Trophoblast cell (in vitro differentiated cells and primary cell): ENCODE measurements around the gene LRRN3.
A peak's percentile ranks its signal among the peaks of the same experiment; 100 is the strongest.

ENCODE experiments used
- DNase-seq, 2 donors: peaks; one replicate each; pipeline ENCODE4 v3.0.0-alpha.2; 2016
- H2AFZ ChIP-seq: 2 replicates; pipeline ENCODE4 v1.6.1; 2013; ENCODE audit warnings: low read length, moderate library complexity, mild to moderate bottlenecking; ENCODE audit not compliant: insufficient read depth, poor library complexity
- H2AK5ac ChIP-seq: 2 replicates; pipeline ENCODE4 v1.6.1; 2013; ENCODE audit warnings: mild to moderate bottlenecking, low read length
- H2BK120ac ChIP-seq: 2 replicates; pipeline ENCODE4 v1.6.1; 2013; ENCODE audit warnings: low read length, mild to moderate bottlenecking, moderate library complexity; ENCODE audit not compliant: insufficient read depth, poor library complexity
- H2BK12ac ChIP-seq: 2 replicates; pipeline ENCODE4 v1.6.1; 2013; ENCODE audit warnings: mild to moderate bottlenecking, low read length, moderate library complexity
- H2BK5ac ChIP-seq: 2 replicates; pipeline ENCODE4 v1.6.1; 2013; ENCODE audit warnings: low read length, low read depth, moderate library complexity, mild to moderate bottlenecking; ENCODE audit not compliant: poor library complexity
- H3K14ac ChIP-seq: 2 replicates; pipeline ENCODE4 v1.6.1; 2013; ENCODE audit warnings: mild to moderate bottlenecking, low read length
- H3K18ac ChIP-seq: 2 replicates; pipeline ENCODE4 v1.6.1; 2013; ENCODE audit warnings: mild to moderate bottlenecking, low read length
- H3K23ac ChIP-seq: 2 replicates; pipeline ENCODE4 v1.6.1; 2013; ENCODE audit warnings: low read length
- H3K27ac ChIP-seq: 2 replicates; pipeline ENCODE4 v1.5.1; 2013; ENCODE audit warnings: low read depth, mild to moderate bottlenecking, inconsistent platforms, low read length, moderate library complexity
- H3K27me3 ChIP-seq: 2 replicates; pipeline ENCODE4 v1.6.1; 2013; ENCODE audit warnings: inconsistent platforms, mild to moderate bottlenecking, low read length, moderate library complexity; ENCODE audit not compliant: insufficient read depth
- H3K36me3 ChIP-seq, 2 experiments: 1 replicate in 1 of 2; 2 replicates in 1 of 2; pipeline ENCODE4 v1.6.1; 2013; ENCODE audit warnings: low read length in 2 of 2, mild to moderate bottlenecking in 2 of 2, moderate library complexity in 1 of 2; ENCODE audit not compliant: insufficient read depth in 2 of 2, control insufficient read depth in 1 of 2
- H3K4ac ChIP-seq: 2 replicates; pipeline ENCODE4 v1.6.1; 2013; ENCODE audit warnings: low read depth, mild to moderate bottlenecking, low read length, moderate library complexity
- H3K4me1 ChIP-seq, 2 experiments: 1 replicate in 1 of 2; 2 replicates in 1 of 2; pipeline ENCODE4 v1.6.1; 2013; ENCODE audit warnings: low read length in 2 of 2, mild to moderate bottlenecking in 2 of 2, moderate library complexity in 1 of 2; ENCODE audit not compliant: insufficient read depth in 2 of 2, control insufficient read depth in 1 of 2
- H3K4me2 ChIP-seq: 2 replicates; pipeline ENCODE4 v1.6.1; 2013; ENCODE audit warnings: inconsistent platforms, mild to moderate bottlenecking, low read length, moderate library complexity
- H3K4me3 ChIP-seq: 2 replicates; pipeline ENCODE4 v1.5.1; 2013; ENCODE audit warnings: mild to moderate bottlenecking, low read depth, low read length, inconsistent platforms
- H3K79me1 ChIP-seq: one replicate; pipeline ENCODE4 v1.6.1; 2013; ENCODE audit warnings: low read length
- H3K79me2 ChIP-seq: 2 replicates; pipeline ENCODE4 v1.6.1; 2013; ENCODE audit warnings: low read length, mild to moderate bottlenecking; ENCODE audit not compliant: control insufficient read depth, insufficient read depth, poor library complexity
- H3K9ac ChIP-seq: 2 replicates; pipeline ENCODE4 v1.6.1; 2013; ENCODE audit warnings: mild to moderate bottlenecking, low read length
- H3K9me3 ChIP-seq: 2 replicates; pipeline ENCODE4 v1.6.1; 2013; ENCODE audit warnings: low read depth, mild to moderate bottlenecking, control low read depth, inconsistent platforms, low read length; ENCODE audit not compliant: insufficient read depth
- H4K12ac ChIP-seq: 2 replicates; pipeline ENCODE4 v1.6.1; 2013; ENCODE audit warnings: low read depth, mild to moderate bottlenecking, low read length, moderate library complexity
- H4K8ac ChIP-seq: 2 replicates; pipeline ENCODE4 v1.6.1; 2013; ENCODE audit warnings: low read depth, mild to moderate bottlenecking, low read length, moderate library complexity
- H4K91ac ChIP-seq: one replicate; pipeline ENCODE4 v1.6.1; 2013; ENCODE audit warnings: low read depth, mild to moderate bottlenecking, low read length, moderate library complexity
- WGBS: extraction: QIAGEN DNeasy Blood & Tissue Kit; methylation state at CpG from one replicate; pipeline ENCODE4 v1.1.7; 2013; ENCODE audit warnings: missing lambda C conversion rate; ENCODE audit not compliant: insufficient read length, insufficient coverage; ENCODE audit errors: extremely low coverage; 5-methylcytosine and 5-hydroxymethylcytosine counted together

LRRN3 gene

DNA sequence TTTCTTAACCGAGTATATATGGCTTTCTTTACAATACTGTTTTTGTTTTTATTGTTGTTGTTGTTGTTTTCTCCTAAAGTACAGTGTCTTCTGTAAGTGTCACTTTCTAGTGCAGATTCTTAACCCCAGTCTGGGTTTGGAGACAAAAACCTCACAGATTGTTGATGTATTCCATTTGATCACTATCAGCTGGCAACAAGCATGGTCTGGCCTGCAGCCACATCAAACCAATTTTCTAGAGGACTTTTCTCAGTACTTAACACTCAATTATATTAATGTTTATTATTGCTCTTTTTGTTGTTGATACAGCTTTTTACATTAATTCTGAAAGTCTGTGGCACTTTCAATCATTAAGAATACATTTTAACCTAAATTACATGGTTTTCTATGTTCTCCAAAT, 17.1 kb downstream of the LRRN3 start:
- WGBS = no CpG with 5 or more reads among the region's 1 CpG

DNA sequence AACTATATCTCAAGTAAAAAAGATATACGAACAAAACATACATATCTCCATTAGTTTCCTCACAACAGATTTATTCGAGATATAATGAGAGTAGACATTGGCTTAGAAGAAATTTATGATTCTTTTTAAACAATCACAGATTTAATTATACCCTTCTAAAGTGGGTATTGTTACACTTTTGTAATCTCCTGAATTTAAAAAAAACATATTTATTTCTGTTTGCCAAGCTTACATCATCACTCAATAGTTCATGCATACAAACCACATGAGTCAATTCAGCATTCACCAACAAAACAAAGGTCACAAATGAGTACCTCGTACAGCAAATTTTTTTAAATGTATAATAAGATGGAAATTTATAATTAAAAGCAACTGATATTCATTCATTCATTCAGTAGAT, 17.6 kb downstream of the LRRN3 start:
- no peak overlapping the region for H3K14ac ChIP-seq
- H2AK5ac ChIP-seq = no peak overlapping the region
- H2BK12ac ChIP-seq = no peak overlapping the region
- no peak overlapping the region for H3K4me2 ChIP-seq
- H3K36me3 ChIP-seq = no peaks in the 10 kb centered on the region
- no peak overlapping the region for H3K27ac ChIP-seq
- no peak overlapping the region for H3K18ac ChIP-seq
- no peak overlapping the region for H2AFZ ChIP-seq
- no peak overlapping the region for H4K8ac ChIP-seq
- no peaks in the 10 kb centered on the region for H3K79me1 ChIP-seq
- H3K4me1 ChIP-seq = no peaks in the 10 kb centered on the region
- H3K9ac ChIP-seq = no peak overlapping the region
- no peaks in the 10 kb centered on the region for H3K27me3 ChIP-seq
- H3K9me3 ChIP-seq = no peaks in the 10 kb centered on the region
- H3K23ac ChIP-seq = no peak overlapping the region
- H2BK5ac ChIP-seq = no peak overlapping the region
- no peak overlapping the region for H4K12ac ChIP-seq
- no peaks in the 10 kb centered on the region for H3K79me2 ChIP-seq
- H2BK120ac ChIP-seq = no peak overlapping the region
- H3K4me3 ChIP-seq = no peak overlapping the region
- no peak overlapping the region for H3K4ac ChIP-seq
- DNase-seq = no peak
- no peak overlapping the region for H4K91ac ChIP-seq
- WGBS = no CpG with 5 or more reads among the region's 3 CpGs

More for the DNA sequence above, 17.1 kb downstream of the LRRN3 start:
- H4K91ac ChIP-seq = no peak overlapping the region
- H2AK5ac ChIP-seq = no peak overlapping the region
- H3K4me3 ChIP-seq = no peak overlapping the region
- H3K36me3 ChIP-seq = no peaks in the 10 kb centered on the region
- no peak overlapping the region for H3K23ac ChIP-seq
- DNase-seq = no peak
- H3K27ac ChIP-seq = no peak overlapping the region
- H3K79me2 ChIP-seq = no peaks in the 10 kb centered on the region
- H3K14ac ChIP-seq = no peak overlapping the region
- H4K8ac ChIP-seq = no peak overlapping the region
- H4K12ac ChIP-seq = no peak overlapping the region
- H2BK120ac ChIP-seq = no peak overlapping the region
- H3K4ac ChIP-seq = no peak overlapping the region
- no peaks in the 10 kb centered on the region for H3K4me1 ChIP-seq
- no peak overlapping the region for H2AFZ ChIP-seq
- H3K4me2 ChIP-seq = no peak overlapping the region
- H3K27me3 ChIP-seq = no peaks in the 10 kb centered on the region
- no peaks in the 10 kb centered on the region for H3K9me3 ChIP-seq
- no peak overlapping the region for H3K9ac ChIP-seq
- no peak overlapping the region for H2BK5ac ChIP-seq
- no peak overlapping the region for H3K18ac ChIP-seq
- no peaks in the 10 kb centered on the region for H3K79me1 ChIP-seq
- no peak overlapping the region for H2BK12ac ChIP-seq

DNA sequence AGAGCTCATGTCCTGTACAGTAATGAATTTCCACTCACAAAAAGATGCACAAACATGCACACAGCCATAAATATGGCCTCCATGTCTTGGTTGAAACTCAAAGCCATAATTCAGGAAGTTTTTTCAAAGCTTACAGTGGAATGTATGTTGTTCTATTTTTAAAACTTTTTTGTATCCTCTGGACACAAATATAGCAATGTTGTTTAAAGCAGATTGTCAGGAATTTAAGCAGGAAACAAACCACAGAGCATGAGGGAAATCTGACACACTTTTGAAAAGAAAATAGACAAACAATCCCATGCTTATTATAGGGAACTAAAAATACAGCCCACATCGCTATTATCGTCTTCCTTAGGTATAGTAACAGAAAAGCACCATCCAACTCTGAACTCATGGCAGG, 21.5 kb downstream of the LRRN3 start:
- no CpG with 5 or more reads among the region's 2 CpGs for WGBS
- no peak overlapping the region for H3K4me2 ChIP-seq
- no peaks in the 10 kb centered on the region for H3K4me1 ChIP-seq
- H3K23ac ChIP-seq = no peak overlapping the region
- no peak overlapping the region for H2AK5ac ChIP-seq
- no peak overlapping the region for H3K18ac ChIP-seq
- no peak overlapping the region for H2AFZ ChIP-seq
- H3K4me3 ChIP-seq = no peak overlapping the region
- no peak overlapping the region for H2BK120ac ChIP-seq
- H2BK12ac ChIP-seq = no peak overlapping the region
- H4K12ac ChIP-seq = no peak overlapping the region
- H4K91ac ChIP-seq = no peak overlapping the region
- H3K9me3 ChIP-seq = no peaks in the 10 kb centered on the region
- no peak overlapping the region for H3K9ac ChIP-seq
- H2BK5ac ChIP-seq = no peak overlapping the region
- H4K8ac ChIP-seq = no peak overlapping the region
- no peak for DNase-seq
- H3K14ac ChIP-seq = no peak overlapping the region
- no peaks in the 10 kb centered on the region for H3K79me1 ChIP-seq
- no peaks in the 10 kb centered on the region for H3K36me3 ChIP-seq
- no peaks in the 10 kb centered on the region for H3K79me2 ChIP-seq
- no peak overlapping the region for H3K27ac ChIP-seq
- no peak overlapping the region for H3K4ac ChIP-seq
- no peaks in the 10 kb centered on the region for H3K27me3 ChIP-seq

DNA sequence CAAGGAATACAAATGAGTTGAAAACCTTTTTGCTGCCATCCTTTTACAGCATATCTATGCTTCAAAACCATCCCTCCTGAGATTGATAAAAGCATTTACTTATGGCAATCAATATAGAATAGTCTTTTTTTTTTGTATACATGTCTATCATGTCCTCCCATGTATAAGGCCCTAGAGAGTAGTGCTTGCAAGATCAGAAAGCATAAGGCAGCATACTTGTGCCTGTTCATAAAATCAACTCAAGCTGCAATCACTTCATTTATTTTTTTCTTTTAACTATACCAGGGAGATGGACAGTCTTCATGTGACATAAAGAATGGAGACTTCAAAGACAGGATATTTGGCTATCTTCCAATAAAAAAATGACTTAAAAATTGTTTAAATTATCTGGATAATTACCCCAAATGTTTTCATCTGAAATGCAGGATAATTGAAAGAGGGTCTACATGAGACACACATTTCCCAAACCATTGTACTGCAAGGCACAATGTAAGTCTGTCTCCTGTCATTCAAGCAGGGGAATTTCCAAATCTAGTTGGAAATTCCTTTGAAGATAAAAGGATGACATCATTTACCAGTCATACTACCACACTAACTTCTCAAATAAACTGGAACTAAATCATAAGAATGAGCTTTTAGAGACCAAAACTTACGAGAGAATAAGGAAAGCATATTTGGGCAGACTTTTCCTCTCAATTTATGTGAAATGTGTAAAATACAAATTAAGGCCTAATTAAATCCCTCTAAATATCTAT, 22.5 kb downstream of the LRRN3 start:
- Histone ChIP-seq H3K79me1 (no peaks in the 10 kb centered on the region), H3K4me2 (no peak overlapping the region), H3K9me3 (no peaks in the 10 kb centered on the region), H3K4me3 (no peak overlapping the region), H3K27ac (no peak overlapping the region), H4K8ac (no peak overlapping the region), H3K23ac (no peak overlapping the region), H4K12ac (no peak overlapping the region), H4K91ac (no peak overlapping the region), H2AFZ (no peak overlapping the region), H2AK5ac (no peak overlapping the region), H3K4me1 (no peaks in the 10 kb centered on the region), H3K9ac (no peak overlapping the region), H3K4ac (no peak overlapping the region), H3K27me3 (no peaks in the 10 kb centered on the region), H2BK12ac (no peak overlapping the region), H2BK120ac (no peak overlapping the region), H3K14ac (no peak overlapping the region), H2BK5ac (no peak overlapping the region), H3K36me3 (no peaks in the 10 kb centered on the region), H3K18ac (no peak overlapping the region), H3K79me2 (no peaks in the 10 kb centered on the region)
- peak in 1 of 2 donors; percentile 71 for DNase-seq
- WGBS = no CpG with 5 or more reads among the region's 1 CpG
